ENCODE results near the gene CADPS2. TPM values are rescaled to one million over a fixed set of nuclear protein-coding genes. Genes with fewer than 3 reads are reported as not detected.

The CADPS2 gene
- total RNA-seq, 3 donors from 2014 or later (not counting 1 experiment from before 2014, with no cell fraction given): not detected

- Histone ChIP-seq H3K4me1 (ENCODE audit: control insufficient read depth, insufficient read depth, low read length) (no peaks in the 10 kb centered on the region), H3K9me3 (ENCODE audit: control insufficient read depth, insufficient read depth, low read length) (no peaks in the 10 kb centered on the region), H3K36me3 (ENCODE audit: control insufficient read depth, insufficient read depth, low read length) (no peaks in the 10 kb centered on the region), H3K27ac (ENCODE audit: low read length) (no peak overlapping the region), H3K4me3 (ENCODE audit: low read length) (no peak overlapping the region), H3K27me3 (ENCODE audit: control insufficient read depth, insufficient read depth, low read length) (no peaks in the 10 kb centered on the region)
- no peaks in the 10 kb centered on the region for H3K4me1 Mint-ChIP-seq
- ATAC-seq (no peak), DNase-seq (no peak)
- H3K9me3 Mint-ChIP-seq: peaks cover 15 to 17% of the 10 kb centered on the region in 2 donors
- no peak overlapping the region for H3K4me3 Mint-ChIP-seq
- intact Hi-C loops (cut with micrococcal nuclease): no loop called here
- no CpG with 5 or more reads among the region's 1 CpG for WGBS (ENCODE audit: insufficient coverage)
- no peaks in the 10 kb centered on the region for H3K27me3 Mint-ChIP-seq (ENCODE audit: low read depth in 2 of 2)
- H3K36me3 Mint-ChIP-seq: no peaks in the 10 kb centered on the region
- H3K27ac Mint-ChIP-seq: no peak overlapping the region
- TF ChIP-seq, protein P1, sequence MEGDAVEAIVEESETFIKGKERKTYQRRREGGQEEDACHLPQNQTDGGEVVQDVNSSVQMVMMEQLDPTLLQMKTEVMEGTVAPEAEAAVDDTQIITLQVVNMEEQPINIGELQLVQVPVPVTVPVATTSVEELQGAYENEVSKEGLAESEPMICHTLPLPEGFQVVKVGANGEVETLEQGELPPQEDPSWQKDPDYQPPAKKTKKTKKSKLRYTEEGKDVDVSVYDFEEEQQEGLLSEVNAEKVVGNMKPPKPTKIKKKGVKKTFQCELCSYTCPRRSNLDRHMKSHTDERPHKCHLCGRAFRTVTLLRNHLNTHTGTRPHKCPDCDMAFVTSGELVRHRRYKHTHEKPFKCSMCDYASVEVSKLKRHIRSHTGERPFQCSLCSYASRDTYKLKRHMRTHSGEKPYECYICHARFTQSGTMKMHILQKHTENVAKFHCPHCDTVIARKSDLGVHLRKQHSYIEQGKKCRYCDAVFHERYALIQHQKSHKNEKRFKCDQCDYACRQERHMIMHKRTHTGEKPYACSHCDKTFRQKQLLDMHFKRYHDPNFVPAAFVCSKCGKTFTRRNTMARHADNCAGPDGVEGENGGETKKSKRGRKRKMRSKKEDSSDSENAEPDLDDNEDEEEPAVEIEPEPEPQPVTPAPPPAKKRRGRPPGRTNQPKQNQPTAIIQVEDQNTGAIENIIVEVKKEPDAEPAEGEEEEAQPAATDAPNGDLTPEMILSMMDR (IDR thresholded peaks at IDR 0.05): no peak
Observed at GRCh38 chr7:122764902-122765301, 121.4 kb downstream of the CADPS2 start.

- no peaks in the 10 kb centered on the region for H3K27me3 ChIP-seq (ENCODE audit: control insufficient read depth, insufficient read depth, low read length)
- H3K4me1 ChIP-seq (ENCODE audit: control insufficient read depth, insufficient read depth, low read length): no peaks in the 10 kb centered on the region
- H3K9me3 Mint-ChIP-seq: peaks cover 15 to 17% of the 10 kb centered on the region in 2 donors
- H3K4me1 Mint-ChIP-seq: no peaks in the 10 kb centered on the region
- intact Hi-C loops (cut with micrococcal nuclease): no loop called here
- H3K9me3 ChIP-seq (ENCODE audit: control insufficient read depth, insufficient read depth, low read length): no peaks in the 10 kb centered on the region
- WGBS (ENCODE audit: insufficient coverage): 60% methylated on average over 2 of the region's 2 CpGs
- no peak overlapping the region for H3K27ac ChIP-seq (ENCODE audit: low read length)
- no peak for DNase-seq
- no peaks in the 10 kb centered on the region for H3K27me3 Mint-ChIP-seq (ENCODE audit: low read depth in 2 of 2)
- H3K36me3 Mint-ChIP-seq: no peaks in the 10 kb centered on the region
- no peaks in the 10 kb centered on the region for H3K36me3 ChIP-seq (ENCODE audit: control insufficient read depth, insufficient read depth, low read length)
- TF ChIP-seq, protein P1 (IDR thresholded peaks at IDR 0.05): no peak
- no peak overlapping the region for H3K27ac Mint-ChIP-seq
- no peak overlapping the region for H3K4me3 ChIP-seq (ENCODE audit: low read length)
- no peak overlapping the region for H3K4me3 Mint-ChIP-seq
- no peak for ATAC-seq
Observed at GRCh38 chr7:122764020-122764419, 122.2 kb downstream of the CADPS2 start.

DNA sequence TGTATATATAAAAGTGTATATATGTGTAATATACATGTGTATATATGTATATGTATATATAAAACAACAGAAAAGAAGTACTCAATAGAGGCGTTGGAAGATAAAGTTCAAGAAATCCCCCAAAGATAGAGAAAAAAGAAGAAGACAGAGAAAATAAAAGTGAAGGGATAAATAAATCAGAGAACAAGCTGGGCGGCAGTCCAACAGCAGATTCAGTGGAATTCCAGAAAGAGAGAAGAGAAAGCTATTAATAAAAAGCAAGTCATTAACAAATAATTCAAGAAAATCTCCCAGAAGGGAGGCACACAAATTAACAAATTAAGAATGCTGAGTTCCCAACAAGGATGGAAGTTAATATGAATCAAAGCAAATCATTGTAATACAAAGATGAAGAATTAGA lies 124.2 kb downstream of the CADPS2 start:
- H3K4me3 ChIP-seq (ENCODE audit: low read length): no peak overlapping the region
- Mint-ChIP-seq H3K4me1 (no peaks in the 10 kb centered on the region), H3K4me3 (no peak overlapping the region), H3K36me3 (no peaks in the 10 kb centered on the region), H3K9me3 (peaks cover 15 to 17% of the 10 kb centered on the region in 2 donors), H3K27me3 (ENCODE audit: low read depth in 2 of 2) (no peaks in the 10 kb centered on the region), H3K27ac (no peak overlapping the region)
- H3K4me1 ChIP-seq (ENCODE audit: control insufficient read depth, insufficient read depth, low read length): no peaks in the 10 kb centered on the region
- no peaks in the 10 kb centered on the region for H3K36me3 ChIP-seq (ENCODE audit: control insufficient read depth, insufficient read depth, low read length)
- intact Hi-C loops (cut with micrococcal nuclease): no loop called here
- H3K9me3 ChIP-seq (ENCODE audit: control insufficient read depth, insufficient read depth, low read length): no peaks in the 10 kb centered on the region
- no CpG with 5 or more reads among the region's 2 CpGs for WGBS (ENCODE audit: insufficient coverage)
- no peak for ATAC-seq
- no peak overlapping the region for H3K27ac ChIP-seq (ENCODE audit: low read length)
- no peak for DNase-seq
- H3K27me3 ChIP-seq (ENCODE audit: control insufficient read depth, insufficient read depth, low read length): no peaks in the 10 kb centered on the region
- TF ChIP-seq, protein P1 (IDR thresholded peaks at IDR 0.05): no peak

DNA sequence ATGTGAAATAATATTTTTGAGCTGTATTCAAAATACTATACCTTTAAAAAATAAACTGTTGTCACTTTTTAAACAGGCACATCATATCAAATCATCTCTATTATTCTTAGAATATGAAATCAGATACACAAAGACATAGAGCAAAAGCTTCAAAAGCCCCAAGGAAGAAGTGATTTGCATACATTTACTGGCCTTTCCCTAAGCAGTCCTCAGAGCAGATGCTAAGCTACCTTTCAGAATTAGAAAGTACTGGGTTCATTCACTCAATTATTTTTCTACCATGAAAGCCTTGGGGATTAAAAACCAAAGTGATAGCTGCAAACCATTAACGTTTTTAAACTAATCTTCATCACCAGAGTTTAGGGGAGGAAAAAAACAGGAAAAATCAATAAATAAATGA lies 127.8 kb downstream of the CADPS2 start:
- Mint-ChIP-seq H3K4me3 (no peak overlapping the region), H3K4me1 (no peaks in the 10 kb centered on the region), H3K36me3 (no peaks in the 10 kb centered on the region), H3K9me3 (peaks cover 8 to 12% of the 10 kb centered on the region in 2 donors), H3K27me3 (ENCODE audit: low read depth in 2 of 2) (no peaks in the 10 kb centered on the region), H3K27ac (no peak overlapping the region)
- no peaks in the 10 kb centered on the region for H3K9me3 ChIP-seq (ENCODE audit: control insufficient read depth, insufficient read depth, low read length)
- no peak overlapping the region for H3K27ac ChIP-seq (ENCODE audit: low read length)
- no CpG with 5 or more reads among the region's 1 CpG for WGBS (ENCODE audit: insufficient coverage)
- intact Hi-C loops (cut with micrococcal nuclease): no loop called here
- no peak for ATAC-seq
- H3K36me3 ChIP-seq (ENCODE audit: control insufficient read depth, insufficient read depth, low read length): no peaks in the 10 kb centered on the region
- DNase-seq: no peak
- no peak overlapping the region for H3K4me3 ChIP-seq (ENCODE audit: low read length)
- TF ChIP-seq, protein P1 (IDR thresholded peaks at IDR 0.05): no peak
- no peaks in the 10 kb centered on the region for H3K4me1 ChIP-seq (ENCODE audit: control insufficient read depth, insufficient read depth, low read length)
- no peaks in the 10 kb centered on the region for H3K27me3 ChIP-seq (ENCODE audit: control insufficient read depth, insufficient read depth, low read length)
